Subcutaneous abdominal adipose tissue (tissue), 5 donors: ENCODE results near the gene CLEC4M.
"Not testable (repeated sequence)": the region's sequence is repeated elsewhere in the genome, so short reads cannot be mapped to it uniquely, and the experiment has no call there.

ENCODE experiments used
- H3K27ac ChIP-seq: one replicate; pipeline ENCODE4 v1.7.0; 2013; ENCODE audit warnings: low read depth, mild to moderate bottlenecking, inconsistent platforms, low read length, moderate library complexity
- H3K27me3 ChIP-seq, 5 donors: one replicate each; pipeline ENCODE4 v1.7.0; 2013; ENCODE audit warnings: low read length in 5 of 5, inconsistent platforms in 1 of 5; ENCODE audit not compliant: control insufficient read depth in 5 of 5, insufficient read depth in 4 of 5
- H3K36me3 ChIP-seq, 5 donors: one replicate each; pipeline ENCODE4 v1.7.0; 2013; ENCODE audit warnings: low read length in 5 of 5; ENCODE audit not compliant: control insufficient read depth in 5 of 5, insufficient read depth in 5 of 5
- H3K4me1 ChIP-seq, 5 donors: one replicate each; pipeline ENCODE4 v1.7.0; 2013; ENCODE audit warnings: low read length in 5 of 5, mild to moderate bottlenecking in 3 of 5, moderate library complexity in 1 of 5; ENCODE audit not compliant: control insufficient read depth in 5 of 5, insufficient read depth in 5 of 5
- H3K4me3 ChIP-seq, 5 donors: one replicate each; pipeline ENCODE4 v1.7.0; 2013; ENCODE audit warnings: low read length in 5 of 5, low read depth in 1 of 5
- H3K9ac ChIP-seq, 5 donors: one replicate each; pipeline ENCODE4 v1.7.0; 2013; ENCODE audit warnings: low read length in 5 of 5, mild to moderate bottlenecking in 4 of 5, moderate library complexity in 3 of 5
- H3K9me3 ChIP-seq, 5 donors: one replicate each; pipeline ENCODE4 v1.7.0; 2013; ENCODE audit warnings: low read length in 5 of 5; ENCODE audit not compliant: control insufficient read depth in 5 of 5
- donor health status: healthy.
- donor health status: healthy.
- donor health status: healthy.
- donor health status: healthy.
- donor health status: healthy.

The CLEC4M gene

DNA sequence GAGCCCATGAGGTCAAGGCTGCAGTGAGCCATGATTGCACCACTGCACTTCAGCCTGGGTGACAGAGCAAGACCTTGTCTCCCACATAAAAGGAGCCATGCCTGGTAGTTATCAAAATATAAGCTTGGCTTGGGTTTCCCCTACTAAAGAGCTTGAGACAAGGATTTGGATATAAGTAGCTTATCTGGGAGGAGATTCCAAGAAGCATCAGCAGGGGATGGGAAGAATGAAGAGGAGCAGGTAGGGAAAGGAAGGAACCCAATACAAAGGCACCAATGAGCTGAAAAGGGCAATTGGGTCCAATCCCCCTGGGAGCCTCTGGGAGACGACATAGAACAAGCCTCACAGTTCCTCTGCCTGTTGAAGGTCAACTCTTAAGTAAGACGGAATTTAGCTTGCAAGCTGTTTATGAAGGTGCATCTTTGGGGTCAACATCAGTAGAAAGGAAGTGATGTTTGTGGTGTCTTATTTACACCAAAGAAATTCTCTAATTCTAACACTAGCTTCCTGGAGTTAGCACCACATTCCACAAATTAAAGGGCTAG, 23.8 kb upstream of the CLEC4M start:
- H3K36me3 ChIP-seq = no peaks in the 10 kb centered on the region
- no peak overlapping the region for H3K4me3 ChIP-seq
- peaks cover 0 to 4% (median 3%) of the 10 kb centered on the region in 5 donors for H3K27me3 ChIP-seq
- no peaks in the 10 kb centered on the region for H3K9me3 ChIP-seq
- H3K4me1 ChIP-seq = peaks cover 0 to 7% (median 0%) of the 10 kb centered on the region in 5 donors
- no peak overlapping the region for H3K27ac ChIP-seq
- no peak overlapping the region for H3K9ac ChIP-seq

DNA sequence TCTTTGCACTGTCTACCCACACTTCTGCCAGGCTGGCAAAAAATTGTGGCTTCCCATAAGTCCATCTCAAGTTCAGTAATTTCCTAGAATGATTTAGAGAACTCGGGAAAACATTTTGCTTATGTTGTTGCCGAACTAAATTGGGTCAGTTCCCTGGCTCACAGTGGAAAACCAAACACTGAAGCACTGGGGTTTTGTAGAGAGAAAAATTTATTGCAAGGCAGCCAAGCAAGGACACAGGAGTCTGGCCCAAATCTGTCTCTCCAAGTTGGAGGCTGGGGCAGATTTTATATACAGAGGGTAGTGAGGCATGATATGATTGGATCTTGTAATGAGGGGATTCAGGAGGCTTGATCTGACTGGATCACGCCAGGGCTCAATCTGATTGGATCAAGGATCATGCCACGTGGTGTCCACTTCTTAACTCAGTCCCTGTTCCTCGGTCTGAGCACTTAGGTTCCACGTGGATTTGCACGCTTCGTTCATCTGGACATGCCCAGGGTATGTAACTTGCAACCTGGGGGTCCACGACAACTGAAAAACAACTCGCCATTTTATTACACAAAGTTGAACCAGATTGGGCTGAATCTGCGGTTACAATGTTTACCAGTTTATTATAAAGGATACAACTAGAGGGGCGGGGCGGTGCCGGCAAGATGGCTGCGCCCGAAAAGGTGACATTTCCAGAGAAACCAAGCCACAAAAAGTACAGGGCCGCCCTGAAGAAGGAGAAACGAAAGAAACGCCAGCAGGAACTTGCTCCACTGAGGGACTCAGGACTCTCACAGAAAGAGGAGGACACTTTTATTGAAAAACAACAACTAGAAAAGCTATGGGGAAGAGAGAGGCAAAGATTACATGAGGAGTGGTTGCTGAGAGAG, 23.0 kb upstream of the CLEC4M start:
- H3K27me3 ChIP-seq = peaks cover 0 to 5% (median 3%) of the 10 kb centered on the region in 5 donors
- peaks cover 0 to 3% (median 0%) of the 10 kb centered on the region in 5 donors for H3K4me1 ChIP-seq
- H3K27ac ChIP-seq = no peak overlapping the region
- H3K4me3 ChIP-seq = no peak overlapping the region
- no peak overlapping the region for H3K9ac ChIP-seq
- H3K36me3 ChIP-seq = no peaks in the 10 kb centered on the region
- H3K9me3 ChIP-seq = no peaks in the 10 kb centered on the region

DNA sequence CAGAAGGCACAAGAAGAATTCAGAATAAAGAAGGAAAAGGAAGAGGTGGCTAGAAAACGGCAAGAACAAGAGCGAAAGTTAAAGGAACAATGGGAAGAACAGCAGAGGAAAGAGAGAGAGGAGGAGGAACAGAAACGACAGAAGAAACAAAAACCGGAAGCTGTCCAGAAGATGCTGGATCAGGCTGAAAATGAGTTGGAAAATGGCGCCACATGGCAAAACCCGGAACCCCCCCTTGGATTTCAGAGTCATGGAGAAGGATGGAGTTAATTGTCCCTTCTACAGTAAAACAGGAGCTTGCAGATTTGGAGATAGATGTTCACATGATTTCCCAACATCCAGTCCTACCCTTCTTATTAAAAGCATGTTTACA, 22.4 kb upstream of the CLEC4M start:
- Histone ChIP-seq H3K4me3 (no peak overlapping the region), H3K9me3 (no peaks in the 10 kb centered on the region), H3K27ac (no peak overlapping the region)

DNA sequence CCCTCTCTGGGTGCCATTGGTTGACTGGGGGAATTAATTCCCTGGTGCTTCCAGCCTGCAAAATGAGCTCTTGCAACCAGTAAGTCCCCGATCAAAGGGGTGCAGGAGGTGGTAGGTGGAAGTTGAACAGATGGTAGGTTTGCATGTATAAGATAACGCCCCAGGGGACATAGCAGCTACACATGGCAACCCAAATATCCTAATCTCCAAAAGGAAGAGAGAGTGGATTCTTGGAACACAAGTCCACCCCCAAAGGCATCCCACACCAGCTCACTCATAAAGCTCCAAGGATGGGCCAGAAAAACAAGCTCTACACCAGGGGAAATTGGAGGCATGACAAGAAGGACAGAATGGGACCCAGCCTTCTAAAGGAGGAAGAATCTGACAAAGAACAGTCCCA, 20.5 kb upstream of the CLEC4M start:
- peaks cover 0 to 10% (median 4%) of the 10 kb centered on the region in 5 donors for H3K27me3 ChIP-seq
- H3K4me1 ChIP-seq = peaks cover 0 to 3% (median 1%) of the 10 kb centered on the region in 5 donors
- H3K27ac ChIP-seq = no peak overlapping the region
- no peak overlapping the region for H3K4me3 ChIP-seq
- no peaks in the 10 kb centered on the region for H3K36me3 ChIP-seq
- no peaks in the 10 kb centered on the region for H3K9me3 ChIP-seq
- no peak overlapping the region for H3K9ac ChIP-seq

More for the DNA sequence above, 22.4 kb upstream of the CLEC4M start:
- no peaks in the 10 kb centered on the region for H3K36me3 ChIP-seq
- no peak overlapping the region for H3K9ac ChIP-seq
- peaks cover 0 to 3% (median 0%) of the 10 kb centered on the region in 5 donors for H3K4me1 ChIP-seq
- peaks cover 0 to 5% (median 3%) of the 10 kb centered on the region in 5 donors for H3K27me3 ChIP-seq

DNA sequence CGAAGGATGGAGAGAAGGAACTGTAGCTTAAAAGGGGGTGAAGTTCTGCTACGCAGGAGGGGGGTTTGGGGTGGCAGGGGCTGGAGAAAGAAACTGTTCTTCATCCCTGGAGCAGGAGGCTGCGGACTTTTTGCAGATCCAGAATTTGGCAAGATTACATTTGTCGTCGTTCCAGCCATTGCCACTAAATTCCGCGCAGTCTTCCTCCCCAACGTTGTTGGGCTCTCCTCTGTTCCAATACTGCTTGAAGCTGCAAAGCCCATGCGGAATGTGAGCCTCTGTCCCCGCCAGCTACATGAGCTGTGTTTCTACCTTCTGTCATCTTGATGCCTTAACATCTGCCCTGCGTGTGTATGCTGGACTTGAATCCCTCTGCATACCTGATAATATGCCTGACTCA, 20.1 kb upstream of the CLEC4M start:
- Histone ChIP-seq H3K36me3 (no peaks in the 10 kb centered on the region), H3K27me3 (peaks cover 0 to 10% (median 5%) of the 10 kb centered on the region in 5 donors), H3K9ac (no peak overlapping the region), H3K4me1 (peaks cover 0 to 3% (median 1%) of the 10 kb centered on the region in 5 donors), H3K4me3 (no peak overlapping the region), H3K9me3 (peaks cover 0 to under 1% (median 0%) of the 10 kb centered on the region in 5 donors), H3K27ac (no peak overlapping the region)

DNA sequence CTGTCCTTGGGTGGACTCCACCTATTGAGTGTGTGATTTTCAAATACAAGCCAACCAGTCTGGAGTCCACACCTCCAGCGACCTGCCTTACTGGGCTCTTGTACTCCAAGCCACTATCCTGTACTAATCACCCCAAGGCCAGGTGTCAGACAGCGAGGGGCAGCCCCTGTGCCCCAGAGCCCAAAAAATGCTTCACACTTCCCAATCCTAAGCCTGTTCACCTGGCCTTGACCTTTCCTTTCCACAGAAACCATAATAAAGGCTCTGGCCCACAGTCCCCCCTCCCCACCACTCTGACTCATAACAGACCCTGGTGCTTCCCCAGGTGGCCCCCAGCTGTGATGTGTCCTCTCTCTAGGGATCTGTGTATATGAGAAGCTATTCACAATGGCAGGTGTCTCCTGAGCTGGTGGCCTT, 19.6 kb upstream of the CLEC4M start:
- H3K9me3 ChIP-seq = peaks cover 0 to 4% (median 0%) of the 10 kb centered on the region in 5 donors

DNA sequence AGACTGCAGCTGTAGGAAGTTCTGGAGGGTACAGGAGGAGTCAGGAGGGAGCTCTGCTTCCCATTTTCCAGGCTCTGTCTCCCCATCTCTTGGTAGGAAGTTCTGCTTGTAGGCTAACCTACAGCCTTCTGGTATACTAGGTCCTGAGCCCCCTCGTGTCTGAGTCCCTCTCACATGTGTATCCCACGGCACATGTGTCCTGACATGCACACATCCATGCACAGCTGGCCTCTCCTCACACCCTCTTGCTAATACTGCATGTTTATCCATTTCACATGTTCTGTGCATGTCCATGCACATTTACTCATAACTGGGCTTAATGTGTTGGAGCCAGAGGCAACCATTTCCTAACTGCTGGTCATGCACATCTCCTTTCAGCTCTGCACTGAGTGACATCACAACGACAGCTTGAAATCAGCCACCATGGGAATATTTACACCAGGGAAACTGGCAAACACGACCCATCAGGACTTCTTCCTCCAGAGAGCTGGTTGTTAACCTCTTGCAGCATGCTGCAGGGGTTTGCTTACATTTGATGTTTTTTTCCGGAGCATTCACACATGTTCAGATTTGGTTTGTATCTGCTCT, 18.8 kb upstream of the CLEC4M start:
- peaks cover 0 to 3% (median 0%) of the 10 kb centered on the region in 5 donors for H3K4me1 ChIP-seq
- H3K4me3 ChIP-seq = no peak overlapping the region
- H3K9me3 ChIP-seq = peaks cover 0 to 4% (median 0%) of the 10 kb centered on the region in 5 donors
- no peak overlapping the region for H3K27ac ChIP-seq
- no peak overlapping the region for H3K9ac ChIP-seq
- peaks cover 0 to 13% (median 5%) of the 10 kb centered on the region in 5 donors for H3K27me3 ChIP-seq
- no peaks in the 10 kb centered on the region for H3K36me3 ChIP-seq

More for the DNA sequence above, 19.6 kb upstream of the CLEC4M start:
- Histone ChIP-seq H3K4me1 (peaks cover 0 to 3% (median 1%) of the 10 kb centered on the region in 5 donors), H3K27me3 (peaks cover 0 to 10% (median 5%) of the 10 kb centered on the region in 5 donors), H3K36me3 (no peaks in the 10 kb centered on the region), H3K4me3 (no peak overlapping the region), H3K9ac (no peak overlapping the region), H3K27ac (no peak overlapping the region)

DNA sequence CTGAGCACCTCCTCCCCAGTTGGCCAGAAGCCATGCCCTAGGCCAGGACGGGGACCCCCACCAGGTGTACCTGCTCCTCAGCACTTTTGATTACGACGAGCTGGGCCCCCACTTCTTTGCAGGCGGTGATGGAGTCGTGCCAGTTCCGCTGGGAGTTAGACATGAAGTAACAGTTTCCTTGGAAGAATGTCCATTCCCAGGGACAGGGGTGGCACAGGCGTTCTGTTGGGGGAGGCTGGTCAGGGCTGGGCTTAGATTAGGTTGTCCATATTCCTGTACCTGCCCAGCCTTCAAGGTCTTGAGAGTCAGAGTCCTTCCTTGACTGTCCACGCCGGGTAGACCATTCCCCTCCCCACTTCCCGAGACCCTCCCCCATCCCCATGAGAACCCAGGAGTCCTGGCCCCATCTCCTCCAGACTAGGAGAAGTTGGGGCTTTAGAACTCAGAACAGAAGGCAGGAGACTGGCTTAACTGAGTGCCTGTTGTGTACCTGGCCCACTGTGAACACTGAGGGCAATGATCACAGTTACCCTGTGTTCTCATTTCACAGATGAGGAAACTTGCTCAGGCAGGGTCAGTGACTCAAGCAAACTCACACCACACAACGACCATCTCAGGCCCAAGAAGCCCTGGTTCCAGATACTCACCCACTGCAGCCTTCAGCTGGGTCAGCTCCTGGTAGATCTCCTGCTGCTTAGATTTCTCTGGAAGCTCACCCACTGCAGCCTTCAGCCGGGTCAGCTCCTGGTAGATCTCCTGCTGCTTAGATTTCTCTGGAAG, 18.0 kb upstream of the CLEC4M start:
- Histone ChIP-seq H3K9me3 (peaks cover 0 to 4% (median 0%) of the 10 kb centered on the region in 5 donors), H3K4me1 (peaks cover 0 to 3% (median 0%) of the 10 kb centered on the region in 5 donors), H3K36me3 (no peaks in the 10 kb centered on the region), H3K27ac (no peak overlapping the region), H3K9ac (no peak overlapping the region), H3K4me3 (peak overlapping the region in 1 of 5 donors; percentile 36), H3K27me3 (peaks cover 0 to 13% (median 6%) of the 10 kb centered on the region in 5 donors)

DNA sequence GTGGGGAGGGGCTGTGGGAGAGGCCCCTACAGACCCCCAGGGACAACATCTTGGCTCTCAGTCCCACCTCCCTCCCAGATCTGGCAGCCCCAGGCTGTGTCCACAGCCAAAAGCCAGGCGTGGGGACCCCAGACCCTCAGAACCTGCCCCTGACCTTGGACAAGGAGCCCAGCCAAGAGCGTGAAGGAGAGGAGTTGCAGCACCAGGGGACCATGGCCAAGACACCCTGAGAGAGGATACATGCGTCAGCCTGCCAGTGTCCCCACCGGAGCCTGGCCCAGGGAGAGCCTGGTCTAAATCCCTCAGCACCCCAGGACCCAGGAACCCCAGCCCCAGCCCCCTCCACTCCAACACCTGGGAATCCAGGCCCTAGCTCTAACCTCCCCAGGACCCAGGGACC, 16.7 kb upstream of the CLEC4M start:
- Histone ChIP-seq H3K4me3 (peak overlapping the region in 1 of 5 donors; percentile 36), H3K9ac (peak overlapping the region in 1 of 5 donors; percentile 38), H3K27me3 (peaks cover 0 to 15% (median 7%) of the 10 kb centered on the region in 5 donors)
- H3K4me1 ChIP-seq, H3K36me3 ChIP-seq, H3K27ac ChIP-seq, H3K9me3 ChIP-seq: not testable (repeated sequence)
